Inferior parietal cortex (tissue), 1 donor: ENCODE measurements around the gene SRA1.
"Not testable (repeated sequence)": the region's sequence is repeated elsewhere in the genome, so short reads cannot be mapped to it uniquely, and the experiment has no call there.

Source experiments
- DNase-seq: peaks from one replicate; pipeline ENCODE4 v3.0.0-alpha.2; 2016; ENCODE audit errors: extremely low spot score

SRA1 gene

GRCh38 chr5:140557136-140557805 is at the start of gene SRA1:
Gene SRA1, minus strand, starts transcription at chr5:140557473. Its CDS starts 21 bp downstream, at chr5:140557452.
- DNase-seq: peak; percentile 96

- DNase-seq: no peak
Measured at GRCh38 chr5:140607031-140607430, 49.8 kb upstream of the SRA1 start.

- DNase-seq: no peak
Measured at GRCh38 chr5:140605879-140606278, 48.6 kb upstream of the SRA1 start.

GRCh38 chr5:140603734-140604133 is 46.5 kb upstream of the SRA1 start:
- DNase-seq: no peak

- DNase-seq: not testable (repeated sequence)
Measured at GRCh38 chr5:140603446-140603698, 46.1 kb upstream of the SRA1 start.

GRCh38 chr5:140602147-140602546 is 44.9 kb upstream of the SRA1 start:
- DNase-seq: no peak

- DNase-seq: no peak
Measured at GRCh38 chr5:140600096-140600495, 42.8 kb upstream of the SRA1 start.

- DNase-seq: no peak
Measured at GRCh38 chr5:140598836-140599235, 41.6 kb upstream of the SRA1 start.

- DNase-seq: no peak
Measured at GRCh38 chr5:140596321-140596741, 39.1 kb upstream of the SRA1 start.

- no peak for DNase-seq
Measured at GRCh38 chr5:140595538-140596300, 38.4 kb upstream of the SRA1 start.

GRCh38 chr5:140594169-140594568 is 36.9 kb upstream of the SRA1 start:
- no peak for DNase-seq

GRCh38 chr5:140593070-140593469 is 35.8 kb upstream of the SRA1 start:
- not testable (repeated sequence) for DNase-seq

- DNase-seq: no peak
Measured at GRCh38 chr5:140591747-140592372, 34.6 kb upstream of the SRA1 start.

- DNase-seq: no peak
Measured at GRCh38 chr5:140590861-140591260, 33.6 kb upstream of the SRA1 start.

GRCh38 chr5:140588311-140589070 is 31.2 kb upstream of the SRA1 start:
- no peak for DNase-seq

- no peak for DNase-seq
Measured at GRCh38 chr5:140587495-140587894, 30.2 kb upstream of the SRA1 start.

GRCh38 chr5:140579188-140579747 is 22.0 kb upstream of the SRA1 start:
- DNase-seq: not testable (repeated sequence)

GRCh38 chr5:140576776-140577201 is 19.5 kb upstream of the SRA1 start:
- DNase-seq: no peak

- no peak for DNase-seq
Measured at GRCh38 chr5:140575309-140575708, 18.0 kb upstream of the SRA1 start.

- DNase-seq: no peak
Measured at GRCh38 chr5:140574165-140574564, 16.9 kb upstream of the SRA1 start.

- DNase-seq: no peak
Measured at GRCh38 chr5:140573683-140574082, 16.4 kb upstream of the SRA1 start.

GRCh38 chr5:140571105-140571504 is 13.8 kb upstream of the SRA1 start:
- no peak for DNase-seq
